HL-60/S4 treated with phorbol 12-myristate 13-acetate at 8.2 ng/mL for 4 days and 3 days (cell line): Measurements from ENCODE around the gene C3orf33.

Experiments used
- in situ Hi-C: fragments of 300-500 bp; cut with MboI; formaldehyde crosslinking; loops from 2 replicates; pipeline ENCODE4 v1.15.0; 2022; ENCODE audit warnings: low sequenced_read_pairs

Gene C3orf33

DNA sequence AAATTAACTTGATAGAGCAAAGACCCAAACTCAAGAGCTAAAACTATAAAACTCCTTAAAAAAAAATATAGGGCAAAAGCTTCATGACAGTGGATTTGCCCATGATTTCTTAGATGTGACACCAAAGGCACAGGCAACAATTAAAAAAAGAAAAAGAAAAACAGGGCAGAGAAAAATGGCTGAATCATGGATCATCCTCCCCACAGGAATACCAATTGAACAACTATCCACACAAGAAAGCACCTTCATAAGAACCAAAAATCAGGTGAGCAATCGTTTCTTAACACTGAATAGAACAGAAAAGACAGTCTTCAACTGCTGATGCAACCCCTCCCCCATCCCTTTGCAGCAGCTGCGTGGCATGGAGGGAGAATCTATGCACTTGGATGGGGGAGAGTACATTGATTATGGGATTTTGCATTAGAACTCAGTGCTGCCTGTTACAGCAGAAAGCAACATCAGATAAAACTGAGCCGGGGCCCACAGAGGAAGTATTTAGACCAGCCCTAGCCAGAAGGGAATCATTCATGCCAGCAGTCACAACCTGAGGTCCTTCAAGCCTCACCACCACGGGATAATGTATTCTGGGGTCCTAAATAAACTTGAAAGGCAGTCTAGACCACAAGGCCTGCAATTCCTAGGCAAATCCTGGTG is 15.7 kb downstream of the C3orf33 start:
- in situ Hi-C loops = no loop called here

DNA sequence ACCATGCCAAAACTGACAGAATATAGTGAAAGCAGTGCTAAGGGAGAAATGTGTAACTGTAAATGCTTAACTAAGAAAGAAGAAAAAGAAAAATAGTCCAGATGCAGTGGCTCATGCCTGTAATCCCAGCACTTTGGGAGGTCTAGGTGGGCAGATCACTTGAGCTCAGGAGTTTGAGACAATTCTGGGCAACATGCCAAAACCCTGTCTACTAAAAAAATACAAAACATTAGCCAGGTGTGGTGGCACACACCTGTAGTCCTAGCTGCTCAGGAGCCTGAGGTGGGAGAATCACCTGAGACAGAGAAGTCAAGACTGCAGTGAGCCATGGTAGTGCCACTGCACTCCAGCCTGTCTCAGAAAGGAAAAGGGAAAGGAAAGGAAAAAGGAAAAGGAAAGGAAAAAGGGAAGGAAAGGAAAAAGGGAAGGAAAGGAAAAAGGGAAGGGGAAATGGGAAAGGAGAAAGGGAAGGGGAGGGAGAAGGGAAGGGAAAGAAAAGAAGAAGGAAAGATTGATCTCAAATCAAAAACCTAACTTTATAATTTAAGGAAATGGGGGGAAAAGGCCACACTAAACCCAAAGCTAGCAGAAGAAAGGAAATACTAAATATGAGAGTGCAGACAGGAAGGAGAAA is 20.3 kb downstream of the C3orf33 start:
- in situ Hi-C loops = no loop called here

- in situ Hi-C loops = no loop called here
Measured at GRCh38 chr3:155782390-155782953, 23.6 kb downstream of the C3orf33 start.

- in situ Hi-C loops = no loop called here
Measured at GRCh38 chr3:155780291-155780690, 25.8 kb downstream of the C3orf33 start.

DNA sequence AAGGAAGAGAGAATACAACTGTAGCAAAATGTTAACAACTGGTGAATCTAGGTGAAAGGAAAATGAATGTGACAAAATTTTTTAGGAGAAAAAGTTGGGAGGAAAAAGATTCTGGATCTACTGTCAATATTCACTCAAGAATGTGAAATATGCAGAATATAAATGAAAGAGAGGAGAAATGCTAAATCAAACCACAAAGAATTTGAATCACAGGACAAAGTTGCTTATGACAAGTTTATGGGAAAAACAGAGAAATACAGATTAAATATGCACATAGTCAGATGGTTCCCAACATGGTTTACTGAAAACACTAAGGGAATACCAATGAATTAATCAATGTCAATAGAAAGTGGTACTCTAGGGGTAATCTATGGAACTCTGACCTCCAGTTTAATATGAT is 27.6 kb downstream of the C3orf33 start:
- in situ Hi-C loops = no loop called here

DNA sequence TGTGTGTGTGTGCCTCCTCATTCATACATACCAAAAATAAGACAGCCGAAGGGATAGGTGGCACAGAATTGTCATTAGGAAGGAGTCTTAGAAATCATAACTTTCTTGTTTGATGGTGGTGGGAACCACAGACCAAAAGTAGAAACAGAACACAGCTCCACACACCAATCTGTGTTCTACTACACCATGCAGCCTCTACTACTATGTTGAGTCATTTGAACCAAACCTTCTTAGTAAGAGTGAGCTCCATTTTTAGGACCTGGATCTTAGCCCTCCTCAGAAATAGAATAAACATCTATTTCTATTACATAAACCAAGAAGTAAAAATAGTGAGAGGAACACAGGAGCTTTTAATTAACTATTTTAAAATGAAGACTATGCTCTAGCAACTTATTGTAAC is 33.3 kb downstream of the C3orf33 start:
- in situ Hi-C loops = no loop called here

DNA sequence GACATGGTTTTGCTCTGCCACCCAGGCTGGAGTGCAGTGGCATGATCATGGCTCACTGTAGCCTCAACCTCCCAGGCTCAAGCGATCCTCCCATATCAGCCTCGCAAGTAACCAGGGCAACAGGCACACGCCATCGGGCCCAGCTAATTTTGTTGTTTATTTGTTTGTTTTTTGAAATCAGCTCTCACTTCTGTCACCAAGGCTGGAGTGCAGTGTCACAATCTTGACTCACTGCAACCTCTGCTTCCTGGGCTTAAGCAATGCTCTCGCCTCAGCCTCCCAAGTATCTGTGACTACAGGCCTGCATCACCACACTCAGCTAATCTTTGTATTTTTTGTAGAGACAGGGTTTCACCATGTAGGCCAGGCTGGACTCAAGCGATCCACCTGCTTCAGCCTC is 35.0 kb downstream of the C3orf33 start:
- in situ Hi-C loops = no loop called here

GRCh38 chr3:155766206-155766605 is 39.9 kb downstream of the C3orf33 start:
- in situ Hi-C loops = no loop called here

DNA sequence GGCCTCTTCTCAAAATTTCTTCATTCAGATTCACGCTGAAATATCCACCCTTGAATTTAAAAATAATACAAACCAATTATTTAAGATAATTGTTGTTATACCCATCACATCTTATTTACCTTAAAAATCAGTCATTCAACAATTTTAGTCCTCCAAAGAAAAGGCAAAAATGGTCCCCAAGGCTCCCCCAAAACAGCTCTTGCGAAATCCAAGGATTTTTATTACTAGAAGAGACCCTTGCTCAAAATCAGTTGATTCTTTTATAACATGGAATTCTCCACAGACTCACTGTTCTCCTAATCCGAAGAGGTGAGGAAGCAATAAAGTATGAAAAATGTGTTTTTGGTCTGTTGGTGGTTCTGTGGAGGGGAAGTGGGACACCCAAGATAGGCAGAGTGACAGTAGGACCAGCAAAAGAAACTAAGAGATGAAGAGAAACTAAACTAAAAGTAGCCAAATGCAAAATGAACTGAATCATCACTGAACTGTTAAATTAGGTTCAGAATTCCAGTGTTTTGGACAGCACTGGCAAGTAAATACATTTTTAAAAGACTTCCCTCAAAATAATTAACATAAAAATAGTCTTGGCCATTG is 42.1 kb downstream of the C3orf33 start:
- in situ Hi-C loops = no loop called here

GRCh38 chr3:155760653-155761052 is 45.4 kb downstream of the C3orf33 start:
- in situ Hi-C loops = no loop called here

DNA sequence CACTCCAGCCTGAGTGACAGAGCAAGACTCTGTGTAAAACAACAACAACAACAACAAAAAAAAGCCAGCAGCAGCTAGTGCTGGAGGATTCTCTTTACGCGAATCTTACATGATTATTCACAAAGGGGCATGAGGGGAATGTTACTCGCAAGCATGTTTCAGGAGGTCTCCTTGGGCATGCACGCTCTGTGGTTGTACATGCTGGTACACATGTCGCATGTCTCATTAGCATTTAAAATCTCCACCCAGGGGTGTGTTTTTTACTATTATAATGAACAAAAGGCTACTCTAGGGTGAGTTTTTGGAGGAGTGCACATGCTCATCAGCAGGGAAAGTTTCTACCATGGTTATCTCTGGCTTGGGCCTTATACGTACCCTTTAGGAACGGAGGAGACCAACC is 48.5 kb downstream of the C3orf33 start:
- in situ Hi-C loops = no loop called here

- in situ Hi-C loops = no loop called here
Measured at GRCh38 chr3:155753038-155753639, 52.9 kb downstream of the C3orf33 start.

GRCh38 chr3:155748611-155749365 is 57.3 kb downstream of the C3orf33 start:
- in situ Hi-C loops = no loop called here

GRCh38 chr3:155747946-155748290 is 58.2 kb downstream of the C3orf33 start:
- in situ Hi-C loops = no loop called here

DNA sequence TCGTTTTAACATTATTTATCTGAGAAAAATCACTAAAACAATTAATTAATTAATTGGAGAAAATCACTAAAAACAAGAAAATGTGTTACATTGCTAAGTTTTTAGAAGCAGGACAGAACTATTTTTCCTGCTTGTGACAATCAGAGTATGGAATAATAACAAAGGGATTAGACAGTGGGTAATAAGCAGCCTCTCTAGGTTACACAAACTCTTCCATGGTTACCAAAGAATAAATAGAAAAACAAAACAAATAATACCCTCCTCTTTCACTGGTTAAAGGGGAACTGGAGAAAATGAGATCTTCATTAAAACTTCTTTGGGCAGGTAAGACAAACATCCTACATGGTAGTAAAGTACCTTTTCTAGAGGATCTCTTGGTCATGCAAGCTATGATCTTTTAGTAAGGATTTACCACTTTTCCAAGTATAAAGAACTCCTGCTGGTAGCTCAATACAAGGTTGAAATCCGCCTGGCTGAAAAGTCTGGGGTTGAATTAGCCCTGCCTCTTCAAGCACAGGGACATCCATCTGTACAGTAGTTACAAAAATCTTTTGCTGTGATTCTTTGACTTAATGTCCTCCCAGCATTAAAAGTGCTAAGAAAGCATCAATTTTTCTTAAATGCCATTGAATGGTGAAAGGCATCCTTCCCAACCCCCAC is 58.7 kb downstream of the C3orf33 start:
- in situ Hi-C loops = no loop called here

- in situ Hi-C loops = no loop called here
Measured at GRCh38 chr3:155746703-155747102, 59.4 kb downstream of the C3orf33 start.

GRCh38 chr3:155745795-155746550 is 60.1 kb downstream of the C3orf33 start:
- in situ Hi-C loops = no loop called here

DNA sequence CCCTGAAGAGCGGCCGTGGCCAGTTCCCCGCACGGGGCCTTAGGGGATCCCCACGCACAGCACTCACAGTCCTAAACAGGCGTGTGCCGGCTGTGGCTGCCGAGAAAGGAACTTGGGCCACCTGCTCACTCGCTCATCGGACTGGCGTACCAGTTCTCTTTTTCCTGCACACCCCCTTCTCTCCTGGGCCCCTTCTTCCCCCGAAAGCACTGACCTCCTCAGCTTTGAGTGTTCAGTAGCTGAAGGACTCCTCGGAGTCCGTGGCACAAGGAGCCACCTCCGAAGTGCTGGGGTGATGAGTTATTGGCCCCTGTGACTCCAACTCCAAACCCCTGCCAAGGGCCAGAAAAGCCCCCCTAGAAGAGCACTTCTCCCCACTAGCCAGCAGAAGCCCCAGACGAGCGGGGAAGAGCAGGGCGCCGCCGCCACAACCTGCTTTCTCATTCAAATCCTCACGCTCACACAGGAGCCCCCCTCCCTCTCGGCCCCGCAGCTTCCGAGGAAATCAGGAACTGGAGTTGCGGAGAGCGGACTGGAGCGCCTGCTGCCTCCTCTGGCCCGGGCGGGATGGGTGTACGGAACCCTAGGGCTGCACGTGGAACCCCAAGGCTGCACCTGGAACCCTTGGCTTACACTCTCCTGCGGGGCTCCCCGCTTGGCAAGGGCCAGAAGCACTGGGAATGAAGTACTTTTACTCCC is 61.3 kb downstream of the C3orf33 start, which contains the start of gene PLCH1:
Gene PLCH1 (minus strand): TSS at position 446 of the 699 bp plus-strand sequence. CDS start 40,847 bp downstream, outside the sequence.
- in situ Hi-C loops = no loop called here

DNA sequence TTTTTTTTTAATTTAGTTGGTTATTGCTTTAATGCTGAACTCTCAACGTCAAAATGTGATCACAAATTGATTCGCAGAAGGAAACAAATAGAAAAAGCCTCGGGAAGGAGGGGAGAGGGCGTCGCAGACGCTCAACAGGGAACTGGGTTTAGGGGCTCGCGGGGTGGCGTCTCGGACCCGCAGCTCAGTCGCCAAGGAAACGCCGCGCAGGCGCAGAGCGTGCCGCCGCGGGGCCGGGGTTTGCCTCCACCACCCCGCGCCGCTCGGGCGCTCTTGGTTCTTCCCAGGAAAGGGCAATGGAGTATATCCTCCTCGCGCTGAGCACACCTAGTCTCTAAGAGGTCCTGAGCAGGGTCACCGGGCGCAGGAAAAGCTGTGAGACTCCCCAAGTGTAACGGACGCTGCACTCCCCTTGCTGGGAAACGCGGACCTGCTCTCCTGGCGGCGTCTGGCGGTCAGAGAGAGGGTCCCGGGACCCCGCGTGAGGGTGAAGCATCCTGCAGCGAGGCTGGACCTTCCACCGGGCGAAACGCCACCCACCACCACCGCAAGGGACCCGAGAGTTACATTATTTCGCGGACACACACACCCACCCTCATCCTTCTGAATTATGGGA is 62.0 kb downstream of the C3orf33 start:
- in situ Hi-C loops = no loop called here
